ENCODE results near the gene TPSB2. TPM values are rescaled to one million over a fixed set of nuclear protein-coding genes. Genes with fewer than 3 reads are reported as not detected.

The TPSB2 gene
- polyA plus RNA-seq, 1 donor (not counting 4 experiments of a cell fraction or from before 2014, with no cell fraction given): not detected

DNA sequence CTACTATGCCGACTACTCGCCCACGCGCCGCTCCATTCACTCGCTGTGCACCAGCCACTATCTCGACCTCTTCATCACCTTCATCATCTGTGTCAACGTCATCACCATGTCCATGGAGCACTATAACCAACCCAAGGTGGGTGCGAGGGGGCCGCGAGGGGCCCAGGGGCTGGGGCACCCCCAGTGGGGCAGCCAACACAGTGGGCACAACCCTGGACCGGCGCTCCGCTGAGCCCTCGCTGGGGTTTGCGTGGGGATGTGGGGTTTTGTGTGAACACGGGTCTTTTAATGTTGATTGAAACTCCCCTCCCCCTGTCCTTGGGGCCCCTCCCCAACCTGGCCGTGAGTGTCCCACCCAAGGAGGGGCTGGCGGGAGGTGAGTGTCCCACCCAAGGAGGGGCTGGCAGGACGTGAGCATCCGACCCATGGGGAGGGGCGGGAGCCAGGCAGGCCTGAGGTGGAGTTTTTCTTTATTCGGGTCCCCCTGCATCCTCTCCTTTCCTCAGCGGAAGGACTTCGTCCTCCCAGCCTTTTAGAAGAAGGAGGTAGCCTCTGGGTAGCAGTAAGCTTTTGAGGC lies 16.1 kb downstream of the TPSB2 start:
- Histone ChIP-seq H3K4me2 (ENCODE audit: control insufficient read depth, extremely low read depth, insufficient read depth, low read depth, low read length) (no peak overlapping the region), H4K20me1 (ENCODE audit: control insufficient read depth, extremely low read depth, insufficient read depth, low read length) (no peaks in the 10 kb centered on the region), H3K9ac (ENCODE audit: control insufficient read depth, extremely low read depth, insufficient read depth, low read length) (no peak overlapping the region), H3K4me3 (ENCODE audit: control insufficient read depth in 2 of 3, extremely low read depth in 1 of 3, insufficient read depth in 2 of 3, low read depth in 1 of 3, low read length in 3 of 3) (no peak overlapping the region), H3K4me1 (ENCODE audit: control insufficient read depth, extremely low read depth, insufficient read depth, low read length) (no peaks in the 10 kb centered on the region), H3K9me1 (ENCODE audit: control insufficient read depth, extremely low read depth, insufficient read depth, low read length) (no peaks in the 10 kb centered on the region), H3K27ac (ENCODE audit: control insufficient read depth, insufficient read depth, low read length) (no peak overlapping the region), H3K79me2 (ENCODE audit: control insufficient read depth, insufficient read depth, low read length) (no peaks in the 10 kb centered on the region), H2AFZ (ENCODE audit: control insufficient read depth, low read length) (no peak overlapping the region), H3K27me3 (ENCODE audit: control insufficient read depth, extremely low read depth, insufficient read depth, low read length) (peaks cover 5% of the 10 kb centered on the region), H3K9me3 (ENCODE audit: control insufficient read depth, low read depth, low read length) (peaks cover 2% of the 10 kb centered on the region), H3K36me3 (ENCODE audit: control insufficient read depth in 2 of 2, extremely low read depth in 1 of 2, insufficient read depth in 2 of 2, low read length in 2 of 2) (no peaks in the 10 kb centered on the region)
- FAIRE-seq: no peak
- TF ChIP-seq, protein P1, sequence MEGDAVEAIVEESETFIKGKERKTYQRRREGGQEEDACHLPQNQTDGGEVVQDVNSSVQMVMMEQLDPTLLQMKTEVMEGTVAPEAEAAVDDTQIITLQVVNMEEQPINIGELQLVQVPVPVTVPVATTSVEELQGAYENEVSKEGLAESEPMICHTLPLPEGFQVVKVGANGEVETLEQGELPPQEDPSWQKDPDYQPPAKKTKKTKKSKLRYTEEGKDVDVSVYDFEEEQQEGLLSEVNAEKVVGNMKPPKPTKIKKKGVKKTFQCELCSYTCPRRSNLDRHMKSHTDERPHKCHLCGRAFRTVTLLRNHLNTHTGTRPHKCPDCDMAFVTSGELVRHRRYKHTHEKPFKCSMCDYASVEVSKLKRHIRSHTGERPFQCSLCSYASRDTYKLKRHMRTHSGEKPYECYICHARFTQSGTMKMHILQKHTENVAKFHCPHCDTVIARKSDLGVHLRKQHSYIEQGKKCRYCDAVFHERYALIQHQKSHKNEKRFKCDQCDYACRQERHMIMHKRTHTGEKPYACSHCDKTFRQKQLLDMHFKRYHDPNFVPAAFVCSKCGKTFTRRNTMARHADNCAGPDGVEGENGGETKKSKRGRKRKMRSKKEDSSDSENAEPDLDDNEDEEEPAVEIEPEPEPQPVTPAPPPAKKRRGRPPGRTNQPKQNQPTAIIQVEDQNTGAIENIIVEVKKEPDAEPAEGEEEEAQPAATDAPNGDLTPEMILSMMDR (optimal IDR thresholded peaks at IDR 0.05 in 1 of 3, IDR thresholded peaks at IDR 0.05 in 1 of 3, conservative IDR thresholded peaks at IDR 0.05 in 1 of 3; ENCODE audit: extremely low read depth in 1 of 3, insufficient read depth in 2 of 3, low read length in 3 of 3): no peak
- TF ChIP-seq EZH2 (IDR thresholded peaks at IDR 0.05; ENCODE audit: low read length): no peak
- dilution Hi-C loops (cut with MboI; ENCODE audit: extremely low pct_ligation_motif_present, low sequenced_read_pairs): no loop called here
- DNase-seq (ENCODE audit: low read depth, low spot score): no peak

DNA sequence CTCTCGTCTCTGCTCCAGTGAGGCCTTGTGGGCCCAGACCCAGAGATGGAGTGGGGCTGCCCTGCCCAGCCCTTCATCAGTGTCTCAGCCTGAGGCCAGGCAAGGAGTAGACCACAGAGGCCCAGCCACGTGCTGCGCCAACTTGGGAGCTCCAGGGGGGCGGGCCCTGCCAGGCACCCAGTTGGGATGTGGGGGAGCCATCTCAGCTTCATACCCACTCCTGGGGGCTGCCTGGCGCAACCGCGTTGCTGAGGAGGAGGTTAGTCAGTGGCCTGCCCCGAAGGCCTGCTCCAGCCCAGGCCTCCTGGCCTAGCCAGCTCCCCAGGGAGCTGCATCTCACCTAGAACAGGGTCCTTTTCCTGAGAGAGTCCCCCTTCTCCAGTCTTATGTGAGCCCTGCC lies 16.8 kb downstream of the TPSB2 start:
- peaks cover 5% of the 10 kb centered on the region for H3K27me3 ChIP-seq (ENCODE audit: control insufficient read depth, extremely low read depth, insufficient read depth, low read length)
- H2AFZ ChIP-seq (ENCODE audit: control insufficient read depth, low read length): no peak overlapping the region
- DNase-seq (ENCODE audit: low read depth, low spot score) (no peak), FAIRE-seq (no peak)
- no peak for TF ChIP-seq EZH2 (IDR thresholded peaks at IDR 0.05; ENCODE audit: low read length)
- TF ChIP-seq, protein P1 (optimal IDR thresholded peaks at IDR 0.05 in 1 of 3, IDR thresholded peaks at IDR 0.05 in 1 of 3, conservative IDR thresholded peaks at IDR 0.05 in 1 of 3; ENCODE audit: extremely low read depth in 1 of 3, insufficient read depth in 2 of 3, low read length in 3 of 3): no peak
- H3K4me2 ChIP-seq (ENCODE audit: control insufficient read depth, extremely low read depth, insufficient read depth, low read depth, low read length): no peak overlapping the region
- no peaks in the 10 kb centered on the region for H3K36me3 ChIP-seq (ENCODE audit: control insufficient read depth in 2 of 2, extremely low read depth in 1 of 2, insufficient read depth in 2 of 2, low read length in 2 of 2)
- H3K9ac ChIP-seq (ENCODE audit: control insufficient read depth, extremely low read depth, insufficient read depth, low read length): no peak overlapping the region
- no peaks in the 10 kb centered on the region for H3K79me2 ChIP-seq (ENCODE audit: control insufficient read depth, insufficient read depth, low read length)
- no peaks in the 10 kb centered on the region for H3K4me1 ChIP-seq (ENCODE audit: control insufficient read depth, extremely low read depth, insufficient read depth, low read length)
- no peak overlapping the region for H3K4me3 ChIP-seq (ENCODE audit: control insufficient read depth in 2 of 3, extremely low read depth in 1 of 3, insufficient read depth in 2 of 3, low read depth in 1 of 3, low read length in 3 of 3)
- no peaks in the 10 kb centered on the region for H3K9me1 ChIP-seq (ENCODE audit: control insufficient read depth, extremely low read depth, insufficient read depth, low read length)
- dilution Hi-C loops (cut with MboI; ENCODE audit: extremely low pct_ligation_motif_present, low sequenced_read_pairs): no loop called here
- peaks cover 2% of the 10 kb centered on the region for H3K9me3 ChIP-seq (ENCODE audit: control insufficient read depth, low read depth, low read length)
- H3K27ac ChIP-seq (ENCODE audit: control insufficient read depth, insufficient read depth, low read length): no peak overlapping the region
- H4K20me1 ChIP-seq (ENCODE audit: control insufficient read depth, extremely low read depth, insufficient read depth, low read length): no peaks in the 10 kb centered on the region

All from keratinocyte (primary cell).